Activated CD8-positive, alpha-beta T cell treated with anti-CD3 and anti-CD28 coated beads for 36 hours (primary cell): Measurements from ENCODE around the gene ELANE. TPM values are rescaled to one million over a fixed set of nuclear protein-coding genes. Genes with fewer than 3 reads are reported as not detected.

Source experiments
- ATAC-seq: fragments of 200-7000 bp; cut with Tn5 transposase; one replicate; pipeline ENCODE4 v1.10.0; 2021; ENCODE audit warnings: mild to moderate bottlenecking, moderate library complexity
- CTCF ChIA-PET: fragments of 350-600 bp; sonication (Branson Sonifier 250); formaldehyde crosslinking; loops from one replicate; lab custom pipeline; 2021; ENCODE audit warnings: antibody characterized with exemption; lab: Charles Lee
- POLR2A ChIA-PET: fragments of 350-600 bp; sonication (Branson Sonifier 250); formaldehyde crosslinking; loops from one replicate; lab custom pipeline; 2021; ENCODE audit warnings: antibody characterized with exemption; lab: Charles Lee
- DNase-seq: peaks from one replicate; pipeline ENCODE4 v3.0.0-alpha.2; 2020
- H3K27ac Mint-ChIP-seq: one replicate; pipeline ENCODE4 v1.8.0; 2021; ENCODE audit warnings: mild to moderate bottlenecking, mixed read lengths
- H3K27me3 Mint-ChIP-seq: one replicate; pipeline ENCODE4 v1.8.0; 2021; ENCODE audit warnings: mixed read lengths
- H3K36me3 Mint-ChIP-seq: one replicate; pipeline ENCODE4 v1.8.0; 2021; ENCODE audit warnings: low read depth, mixed read lengths
- H3K4me1 Mint-ChIP-seq: one replicate; pipeline ENCODE4 v1.8.0; 2021; ENCODE audit warnings: low read depth, mixed read lengths
- H3K4me3 Mint-ChIP-seq: one replicate; pipeline ENCODE4 v1.8.0; 2021; ENCODE audit warnings: mild to moderate bottlenecking, moderate library complexity, mixed read lengths
- H3K9me3 Mint-ChIP-seq: one replicate; pipeline ENCODE4 v1.8.0; 2021; ENCODE audit warnings: mixed read lengths
- intact Hi-C: fragments of 100-400 bp; cut with micrococcal nuclease; formaldehyde crosslinking; loops from one replicate; pipeline ENCODE4 v1.10.0; 2022
- total RNA-seq, 2 experiments: library from RNA; stranded (reverse); gene quantifications; one replicate each; pipeline ENCODE4 v1.2.3, GENCODE V29; 2021
- TF ChIP-seq, protein P1 (sequence below): fragments of 200-600 bp; IDR thresholded peaks from one replicate; pipeline ENCODE4 v1.8.0; 2022; ENCODE audit warnings: antibody characterized with exemption, mild to moderate bottlenecking

The ELANE gene
- total RNA-seq, 2 experiments from 2014 or later = not detected

DNA sequence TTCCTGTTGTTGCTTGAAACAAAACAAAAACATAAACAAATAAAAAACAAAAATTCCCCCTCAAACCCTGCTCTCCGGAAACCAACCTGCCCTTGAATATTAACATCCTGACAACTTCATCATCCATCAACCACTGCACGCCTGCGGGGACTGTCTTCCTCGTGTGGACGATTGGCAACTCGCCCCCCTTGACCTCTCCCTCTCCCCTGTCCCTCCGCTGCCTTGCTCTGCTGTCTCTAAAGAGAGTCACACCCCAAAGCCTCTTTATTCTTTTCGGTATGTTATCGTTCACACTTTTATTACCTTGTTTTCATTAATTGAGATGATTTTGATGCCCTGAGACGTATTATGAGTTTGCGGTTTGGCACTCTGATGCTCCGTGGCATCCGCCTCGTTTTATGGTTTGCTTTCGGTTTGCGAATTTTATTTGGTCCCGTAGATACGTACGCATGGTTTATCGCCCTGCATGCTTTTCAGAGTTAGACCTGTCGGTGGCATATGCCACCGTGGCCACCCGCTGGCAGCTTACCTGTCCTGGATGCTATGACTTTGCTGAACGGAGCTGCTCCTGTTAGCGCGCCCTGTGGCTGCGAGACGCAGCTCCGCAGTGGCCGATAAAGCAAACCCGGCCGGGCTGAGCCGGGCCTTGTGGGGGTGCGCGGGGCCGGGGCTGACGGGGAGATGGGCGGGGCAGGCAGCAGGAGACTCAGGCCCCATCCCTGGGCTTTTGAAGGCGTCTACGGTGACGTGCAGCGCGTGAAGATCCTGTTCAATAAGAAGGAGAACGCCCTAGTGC is 44.3 kb upstream of the ELANE start:
- intact Hi-C loops = no loop called here
- POLR2A ChIA-PET = interaction anchor here (6.8 kb wide), 1 partner anchor 8 kb away, joined by 99 read pairs; the partner anchor contains the start of gene PTBP1
- H3K4me3 Mint-ChIP-seq = no peak overlapping the region
- no peak overlapping the region for H3K27ac Mint-ChIP-seq
- TF ChIP-seq, protein P1, sequence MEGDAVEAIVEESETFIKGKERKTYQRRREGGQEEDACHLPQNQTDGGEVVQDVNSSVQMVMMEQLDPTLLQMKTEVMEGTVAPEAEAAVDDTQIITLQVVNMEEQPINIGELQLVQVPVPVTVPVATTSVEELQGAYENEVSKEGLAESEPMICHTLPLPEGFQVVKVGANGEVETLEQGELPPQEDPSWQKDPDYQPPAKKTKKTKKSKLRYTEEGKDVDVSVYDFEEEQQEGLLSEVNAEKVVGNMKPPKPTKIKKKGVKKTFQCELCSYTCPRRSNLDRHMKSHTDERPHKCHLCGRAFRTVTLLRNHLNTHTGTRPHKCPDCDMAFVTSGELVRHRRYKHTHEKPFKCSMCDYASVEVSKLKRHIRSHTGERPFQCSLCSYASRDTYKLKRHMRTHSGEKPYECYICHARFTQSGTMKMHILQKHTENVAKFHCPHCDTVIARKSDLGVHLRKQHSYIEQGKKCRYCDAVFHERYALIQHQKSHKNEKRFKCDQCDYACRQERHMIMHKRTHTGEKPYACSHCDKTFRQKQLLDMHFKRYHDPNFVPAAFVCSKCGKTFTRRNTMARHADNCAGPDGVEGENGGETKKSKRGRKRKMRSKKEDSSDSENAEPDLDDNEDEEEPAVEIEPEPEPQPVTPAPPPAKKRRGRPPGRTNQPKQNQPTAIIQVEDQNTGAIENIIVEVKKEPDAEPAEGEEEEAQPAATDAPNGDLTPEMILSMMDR = no peak
- H3K27me3 Mint-ChIP-seq = no peaks in the 10 kb centered on the region
- DNase-seq (no peak), ATAC-seq (no peak)
- H3K9me3 Mint-ChIP-seq = no peaks in the 10 kb centered on the region
- peaks cover 57% of the 10 kb centered on the region for H3K36me3 Mint-ChIP-seq
- CTCF ChIA-PET = no interaction called here
- peaks cover 14% of the 10 kb centered on the region for H3K4me1 Mint-ChIP-seq

DNA sequence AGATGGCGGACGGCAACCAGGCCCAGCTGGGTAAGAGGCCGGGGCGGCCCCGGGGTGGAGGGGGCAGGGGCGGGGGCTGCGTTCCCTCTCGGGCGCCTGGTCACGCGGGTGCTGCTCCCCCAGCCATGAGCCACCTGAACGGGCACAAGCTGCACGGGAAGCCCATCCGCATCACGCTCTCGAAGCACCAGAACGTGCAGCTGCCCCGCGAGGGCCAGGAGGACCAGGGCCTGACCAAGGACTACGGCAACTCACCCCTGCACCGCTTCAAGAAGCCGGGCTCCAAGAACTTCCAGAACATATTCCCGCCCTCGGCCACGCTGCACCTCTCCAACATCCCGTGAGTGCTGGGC is 43.7 kb upstream of the ELANE start:
- Mint-ChIP-seq H3K27me3 (no peaks in the 10 kb centered on the region), H3K4me1 (peaks cover 14% of the 10 kb centered on the region)
- TF ChIP-seq, protein P1 = no peak

DNA sequence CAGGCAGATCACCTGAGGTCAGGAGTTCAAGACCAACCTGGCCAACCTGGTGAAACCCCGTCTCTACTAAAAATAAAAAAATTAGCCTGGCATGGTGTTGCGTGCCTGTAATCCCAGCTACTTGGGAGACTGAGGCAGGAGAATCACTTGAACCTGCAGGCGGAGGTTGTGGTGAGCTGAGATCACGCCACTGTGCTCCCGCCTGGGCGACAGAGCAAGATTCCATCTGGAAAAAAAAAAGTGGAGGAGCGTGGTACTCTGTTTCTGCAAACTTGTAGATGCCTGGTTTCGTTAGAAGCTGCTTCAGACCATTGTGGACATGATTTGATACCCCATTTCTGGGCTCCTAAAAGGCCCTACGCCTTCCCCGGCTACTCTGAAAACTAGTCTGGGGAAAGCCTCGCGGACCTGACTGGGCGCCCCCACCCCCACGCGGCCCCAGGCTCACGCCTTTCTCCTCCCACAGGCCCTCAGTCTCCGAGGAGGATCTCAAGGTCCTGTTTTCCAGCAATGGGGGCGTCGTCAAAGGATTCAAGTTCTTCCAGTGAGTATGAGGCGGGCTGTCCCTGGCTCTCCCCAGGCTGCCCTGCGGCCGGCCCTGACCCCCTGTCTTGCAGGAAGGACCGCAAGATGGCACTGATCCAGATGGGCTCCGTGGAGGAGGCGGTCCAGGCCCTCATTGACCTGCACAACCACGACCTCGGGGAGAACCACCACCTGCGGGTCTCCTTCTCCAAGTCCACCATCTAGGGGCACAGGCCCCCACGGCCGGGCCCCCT is 41.8 kb upstream of the ELANE start:
- ChIA-PET CTCF (no interaction called here), POLR2A (interaction anchor here (0.8 to 6.8 kb wide), 4 partner anchors 9 to 66 kb away, joined by 3 to 99 read pairs (median 4); partner anchors contain the start of gene PTBP1)
- H3K36me3 Mint-ChIP-seq = peaks cover 55% of the 10 kb centered on the region
- H3K27ac Mint-ChIP-seq = no peak overlapping the region
- TF ChIP-seq, protein P1 = no peak
- DNase-seq (no peak), ATAC-seq (no peak)
- H3K27me3 Mint-ChIP-seq = no peaks in the 10 kb centered on the region
- peaks cover 9% of the 10 kb centered on the region for H3K4me1 Mint-ChIP-seq
- no peaks in the 10 kb centered on the region for H3K9me3 Mint-ChIP-seq
- no peak overlapping the region for H3K4me3 Mint-ChIP-seq
- intact Hi-C loops = no loop called here

More for the DNA sequence above, 43.7 kb upstream of the ELANE start:
- intact Hi-C loops = no loop called here
- CTCF ChIA-PET = no interaction called here
- POLR2A ChIA-PET = interaction anchor here (1.1 to 6.8 kb wide), 2 partner anchors 9 to 20 kb away, joined by 3 to 99 read pairs; partner anchors contain the start of genes AZU1 and PTBP1
- no peak for DNase-seq
- ATAC-seq = no peak
- Mint-ChIP-seq H3K4me3 (no peak overlapping the region), H3K36me3 (peaks cover 55% of the 10 kb centered on the region), H3K27ac (no peak overlapping the region), H3K9me3 (no peaks in the 10 kb centered on the region)

DNA sequence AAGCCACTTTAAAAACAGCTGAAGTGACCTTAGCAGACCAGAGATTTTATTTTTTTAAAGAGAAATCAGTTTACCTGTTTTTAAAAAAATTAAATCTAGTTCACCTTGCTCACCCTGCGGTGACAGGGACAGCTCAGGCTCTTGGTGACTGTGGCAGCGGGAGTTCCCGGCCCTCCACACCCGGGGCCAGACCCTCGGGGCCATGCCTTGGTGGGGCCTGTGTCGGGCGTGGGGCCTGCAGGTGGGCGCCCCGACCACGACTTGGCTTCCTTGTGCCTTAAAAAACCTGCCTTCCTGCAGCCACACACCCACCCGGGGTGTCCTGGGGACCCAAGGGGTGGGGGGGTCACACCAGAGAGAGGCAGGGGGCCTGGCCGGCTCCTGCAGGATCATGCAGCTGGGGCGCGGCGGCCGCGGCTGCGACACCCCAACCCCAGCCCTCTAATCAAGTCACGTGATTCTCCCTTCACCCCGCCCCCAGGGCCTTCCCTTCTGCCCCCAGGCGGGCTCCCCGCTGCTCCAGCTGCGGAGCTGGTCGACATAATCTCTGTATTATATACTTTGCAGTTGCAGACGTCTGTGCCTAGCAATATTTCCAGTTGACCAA is 41.1 kb upstream of the ELANE start:
- CTCF ChIA-PET = no interaction called here

More for the DNA sequence above, 41.1 kb upstream of the ELANE start:
- no peak for DNase-seq
- Mint-ChIP-seq H3K4me3 (no peak overlapping the region), H3K9me3 (no peaks in the 10 kb centered on the region), H3K27me3 (no peaks in the 10 kb centered on the region), H3K27ac (no peak overlapping the region), H3K4me1 (peaks cover 9% of the 10 kb centered on the region), H3K36me3 (peaks cover 56% of the 10 kb centered on the region)
- ATAC-seq = no peak
- POLR2A ChIA-PET = interaction anchor here (0.8 to 6.8 kb wide), 2 partner anchors 12 to 65 kb away, joined by 3 to 99 read pairs; partner anchors contain the start of gene PTBP1
- TF ChIP-seq, protein P1 = no peak
- intact Hi-C loops = no loop called here
